NOMO-1 treated with DMSO at 0.1 percent for 48 hours (cell line): ENCODE results near the gene SIRT1.
"Not testable (repeated sequence)": the region's sequence is repeated elsewhere in the genome, so short reads cannot be mapped to it uniquely, and the experiment has no call there.

Experiments
- DNase-seq: peaks from one replicate; lab custom pipeline; 2025; ENCODE audit not compliant: unreplicated experiment; lab: John Stamatoyannopoulos, UW

The SIRT1 gene

GRCh38 chr10:67955614-67956013 is 71.2 kb downstream of the SIRT1 start:
- DNase-seq: no peak

DNA sequence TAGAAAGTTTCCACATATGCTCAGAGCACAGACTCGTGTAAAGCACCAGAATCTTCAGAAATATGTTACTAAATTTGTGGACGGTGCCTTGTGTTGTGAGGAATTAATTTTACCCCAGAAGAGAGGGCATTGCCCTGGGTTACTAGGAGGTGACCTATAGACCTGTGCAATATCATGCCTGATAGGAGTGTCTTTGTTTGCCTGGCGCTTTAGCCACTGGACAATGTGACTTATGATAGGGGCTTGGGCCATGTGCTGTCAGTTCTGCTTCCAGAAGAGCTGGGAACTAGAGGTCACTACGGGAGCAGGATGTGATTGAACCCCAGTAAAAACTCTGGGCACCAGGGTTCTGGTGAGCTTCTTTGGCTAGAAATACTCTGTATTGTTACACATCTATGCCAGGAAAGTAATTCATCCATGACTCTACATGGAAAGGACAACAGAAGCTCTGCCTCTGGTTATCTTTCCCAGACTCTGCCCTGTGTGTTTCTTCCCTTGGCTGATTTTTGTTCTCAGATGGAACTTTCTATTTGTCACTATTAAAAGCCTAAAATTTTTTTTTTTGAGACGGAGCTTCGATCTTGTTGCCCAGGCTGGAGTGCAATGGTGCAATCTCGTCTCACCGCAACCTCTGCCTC is 75.5 kb downstream of the SIRT1 start:
- no peak for DNase-seq

DNA sequence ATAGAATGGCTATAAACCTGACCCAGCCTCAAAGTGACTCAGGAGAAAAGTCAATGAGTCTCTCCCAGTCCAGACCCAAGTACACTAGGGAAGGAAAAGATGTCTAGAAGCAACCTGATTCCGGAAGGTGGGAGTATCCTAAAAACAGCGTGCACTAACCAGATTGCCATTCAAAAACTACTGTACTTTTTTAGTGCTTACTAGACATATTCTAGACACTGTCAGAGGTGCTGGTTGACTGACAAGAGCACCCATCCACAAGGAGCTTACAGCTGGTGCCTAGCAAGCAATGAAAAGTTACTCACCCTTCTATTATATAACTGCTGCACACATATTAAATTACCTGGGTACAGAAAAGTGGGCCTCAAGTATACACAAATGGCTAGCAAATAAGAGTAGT is 81.0 kb downstream of the SIRT1 start:
- DNase-seq: no peak

GRCh38 chr10:67966035-67966434 is 81.6 kb downstream of the SIRT1 start:
- not testable (repeated sequence) for DNase-seq
